GM19035 (cell line): ENCODE results near the gene RNF13.
"Not testable (repeated sequence)": the region's sequence is repeated elsewhere in the genome, so short reads cannot be mapped to it uniquely, and the experiment has no call there.

Experiments used
- ATAC-seq: cut with Tn5 transposase; IDR thresholded peaks from one replicate; pipeline ENCODE4 v1.9.1; 2021; ENCODE audit not compliant: unreplicated experiment

Gene RNF13

DNA sequence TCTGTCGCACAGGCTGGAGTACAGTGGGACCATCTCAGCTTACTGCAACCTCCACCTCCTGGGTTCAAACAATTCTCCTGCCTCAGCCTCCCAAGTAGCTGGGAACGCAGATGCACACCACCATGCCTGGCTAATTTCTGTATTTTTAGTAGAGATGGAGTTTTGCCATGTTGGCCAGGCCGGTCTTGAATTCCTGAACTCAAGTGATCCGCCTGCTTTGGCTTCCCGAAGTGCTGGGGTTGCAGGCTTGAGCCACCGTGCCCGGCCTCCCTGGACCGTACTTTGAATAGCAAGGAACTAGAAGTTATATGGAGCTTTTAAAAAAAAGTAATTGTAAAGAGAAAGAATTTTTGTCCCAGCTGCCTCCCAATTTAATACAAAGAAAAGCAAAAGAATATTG is 12.3 kb upstream of the RNF13 start:
- no peak for ATAC-seq

DNA sequence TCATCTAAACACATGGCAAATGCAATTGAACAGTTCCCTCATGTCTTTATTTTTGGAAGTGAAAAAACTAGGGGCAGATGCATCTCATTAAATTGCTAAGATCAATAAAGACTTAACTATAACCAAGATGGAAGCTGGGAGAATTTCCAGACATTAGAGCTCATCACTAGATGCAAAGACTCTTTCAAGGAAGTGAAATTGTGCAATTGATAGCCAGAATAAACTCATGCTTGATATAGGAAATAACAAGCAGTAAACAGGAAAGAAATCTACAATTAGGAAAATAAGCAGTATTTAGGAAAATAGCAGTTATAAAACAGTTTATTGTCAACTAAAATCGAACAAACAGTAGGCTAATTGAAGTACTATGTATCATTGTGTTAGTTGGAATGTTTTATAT is 11.8 kb upstream of the RNF13 start:
- ATAC-seq = no peak

- no peak for ATAC-seq
Measured at GRCh38 chr3:149801639-149802038, 11.4 kb upstream of the RNF13 start.

- no peak for ATAC-seq
Measured at GRCh38 chr3:149806171-149806778, 6.7 kb upstream of the RNF13 start.

DNA sequence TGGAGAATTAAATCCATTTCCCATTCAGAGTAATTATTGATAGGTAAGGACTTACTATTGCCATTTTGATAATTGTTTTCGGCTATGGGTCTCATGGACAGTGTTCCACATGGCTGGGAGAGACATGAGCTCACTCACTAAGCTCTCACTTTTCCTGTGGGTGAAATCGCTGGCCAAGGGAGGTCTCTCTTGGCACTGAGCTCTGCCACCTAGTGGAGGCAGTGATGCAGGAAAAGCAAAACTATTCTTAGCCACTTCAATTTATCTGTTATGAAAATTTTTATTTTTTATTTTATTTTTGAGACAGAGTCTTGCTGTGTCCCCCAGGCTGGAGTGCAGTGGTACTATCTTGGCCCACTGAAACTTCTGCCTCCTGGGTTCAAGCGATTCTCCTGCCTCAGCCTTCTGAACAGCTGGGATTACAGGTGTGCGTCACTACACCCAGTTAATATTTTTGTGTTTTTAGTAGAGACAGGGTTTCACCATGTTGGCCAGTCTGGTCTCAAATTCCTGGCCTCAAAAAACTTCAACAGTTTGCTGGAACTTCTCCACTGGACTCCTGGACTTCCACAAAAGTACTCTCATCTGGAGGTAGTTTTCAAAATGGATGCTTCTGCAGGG is 4.7 kb upstream of the RNF13 start:
- no peak for ATAC-seq

DNA sequence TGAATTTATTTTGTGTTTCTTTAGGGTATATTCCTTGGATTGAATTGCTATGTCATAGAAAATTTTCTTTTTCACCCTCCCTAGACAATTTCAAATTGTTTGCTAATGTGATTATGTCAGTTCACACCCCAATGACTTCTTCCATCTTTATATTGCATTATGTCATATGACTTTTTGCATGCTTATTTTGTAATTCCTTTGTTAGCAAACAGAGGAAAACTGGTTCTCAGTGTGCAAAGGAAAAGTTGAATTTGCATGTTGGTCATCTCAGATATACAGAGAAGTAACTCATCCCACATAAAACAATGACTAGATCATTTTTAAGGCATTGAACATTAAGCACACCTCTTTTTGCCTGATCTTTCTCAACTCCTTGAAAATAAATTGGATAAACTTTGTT is 3.3 kb upstream of the RNF13 start:
- ATAC-seq = no peak

GRCh38 chr3:149810846-149811245 is 2.2 kb upstream of the RNF13 start:
- no peak for ATAC-seq

- no peak for ATAC-seq
Measured at GRCh38 chr3:149812165-149812605, 830 bp upstream of the RNF13 start.

DNA sequence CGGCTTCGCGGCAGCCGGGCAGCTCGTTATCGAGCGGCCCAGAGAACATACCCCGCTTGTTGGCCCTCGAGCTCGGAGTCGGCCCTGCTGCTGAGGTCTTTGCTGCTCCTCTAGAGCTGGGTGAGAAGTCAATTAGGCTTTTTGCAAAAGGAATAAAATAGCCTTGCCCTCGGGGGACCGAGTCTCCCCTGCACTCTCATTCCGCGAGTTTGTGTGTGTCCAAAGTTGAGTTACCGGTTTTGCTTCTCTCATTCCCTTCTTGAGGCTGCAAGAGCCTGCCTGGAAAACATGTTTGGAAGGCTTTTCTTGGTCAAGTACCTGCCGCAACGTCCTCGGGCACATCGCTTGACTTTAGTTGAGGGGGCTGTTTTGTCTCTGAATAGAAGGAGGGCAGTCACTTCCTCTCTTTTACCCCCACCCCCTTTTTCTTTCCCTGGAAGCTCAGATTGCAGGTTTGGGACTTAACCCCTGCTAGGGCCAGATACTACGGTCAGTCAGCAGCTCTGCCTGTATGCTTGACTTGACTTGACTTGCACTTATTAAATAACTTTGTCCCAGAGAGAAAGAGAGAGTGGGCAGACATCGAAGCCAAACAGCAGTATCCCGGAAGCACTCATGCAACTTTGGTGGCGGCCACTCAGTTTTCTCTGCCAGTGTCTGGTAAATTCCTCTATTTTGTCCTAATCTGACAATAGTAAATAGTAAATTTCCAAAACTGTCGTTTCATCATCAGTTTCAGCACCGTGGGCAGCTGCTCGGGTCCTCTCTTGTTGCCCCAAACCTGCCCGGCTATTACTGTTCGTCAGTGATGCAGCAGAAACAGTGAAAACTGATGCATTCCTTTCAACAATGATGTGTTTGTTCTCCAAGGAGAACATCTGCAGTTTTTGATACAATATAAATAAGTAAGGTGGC is 609 bp downstream of the RNF13 start:
- ATAC-seq = peak; percentile 18

DNA sequence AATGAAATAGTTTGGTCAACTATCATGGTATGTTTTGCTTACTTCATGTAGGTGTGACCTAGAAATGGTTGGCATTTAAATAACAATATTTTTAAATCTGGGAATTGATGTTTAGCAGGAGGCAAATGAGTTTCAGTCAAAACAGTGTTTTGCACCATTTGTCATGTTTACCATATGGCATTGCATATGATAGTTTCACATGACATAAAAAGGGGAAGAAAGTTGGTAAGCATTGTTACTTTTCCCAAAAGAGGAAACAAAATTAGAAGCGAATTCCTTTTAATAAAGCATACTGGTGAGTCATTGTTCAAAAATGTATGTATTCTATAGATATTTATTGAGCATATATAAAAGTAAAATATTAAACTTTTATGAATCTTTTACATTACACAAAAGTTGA is 2.3 kb downstream of the RNF13 start:
- no peak for ATAC-seq

DNA sequence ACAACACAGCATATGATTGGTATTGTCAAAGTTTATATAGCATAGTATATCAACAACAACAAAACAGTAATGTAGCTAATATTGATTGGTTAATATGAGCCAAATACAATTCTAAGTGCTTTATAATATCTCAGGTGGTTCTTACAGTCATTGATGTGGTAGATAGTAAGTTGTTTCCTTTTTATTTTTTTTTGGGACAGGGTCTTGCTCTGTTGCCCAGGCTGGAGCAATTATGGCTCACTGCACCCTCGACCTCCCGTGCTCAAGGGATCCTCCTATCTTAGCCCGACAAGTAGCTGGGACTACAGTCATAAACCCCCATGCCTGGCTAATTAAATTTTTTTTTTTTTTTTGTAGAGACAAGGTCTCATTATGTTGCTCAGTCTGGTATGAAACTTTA is 2.7 kb downstream of the RNF13 start:
- ATAC-seq = no peak

DNA sequence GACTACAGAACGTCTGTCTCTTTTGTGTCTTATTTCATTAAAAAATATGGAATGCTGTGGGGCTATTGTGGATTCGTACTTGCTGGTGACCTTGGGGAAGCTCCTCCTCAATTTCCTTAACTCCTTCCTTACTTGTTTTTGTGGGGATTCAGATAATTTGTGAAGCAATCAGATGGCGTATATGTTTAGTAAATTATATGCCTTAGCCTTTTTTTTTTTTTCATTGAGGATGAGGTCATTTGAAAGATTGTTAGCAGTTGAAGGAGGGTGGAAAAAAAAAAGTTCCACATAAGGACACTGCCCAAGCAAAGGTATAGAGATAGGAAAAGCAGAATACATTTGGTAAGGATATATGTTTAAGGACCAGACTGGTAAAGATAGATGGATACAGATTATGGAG is 3.3 kb downstream of the RNF13 start:
- no peak for ATAC-seq

DNA sequence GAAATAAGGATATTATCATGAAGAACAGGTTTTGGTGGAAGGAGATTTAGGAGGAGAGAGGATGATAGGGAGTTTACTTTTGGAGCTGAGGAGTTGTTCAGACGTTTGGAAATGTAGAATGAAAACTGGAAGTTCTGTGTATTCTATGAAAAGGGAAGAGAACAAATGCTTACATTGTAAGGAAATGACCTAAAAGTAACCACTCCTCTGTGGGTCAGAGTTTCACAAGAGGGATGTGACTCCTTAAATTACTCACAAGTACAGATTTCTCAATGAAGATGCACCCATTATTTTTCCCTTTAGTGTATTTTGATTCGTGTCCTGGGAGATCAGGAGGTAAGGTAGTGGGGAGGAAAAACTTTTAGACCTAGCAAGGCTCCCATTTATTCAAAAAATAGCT is 4.0 kb downstream of the RNF13 start:
- ATAC-seq = no peak

- ATAC-seq = no peak
Measured at GRCh38 chr3:149819432-149819831, 6.4 kb downstream of the RNF13 start.

DNA sequence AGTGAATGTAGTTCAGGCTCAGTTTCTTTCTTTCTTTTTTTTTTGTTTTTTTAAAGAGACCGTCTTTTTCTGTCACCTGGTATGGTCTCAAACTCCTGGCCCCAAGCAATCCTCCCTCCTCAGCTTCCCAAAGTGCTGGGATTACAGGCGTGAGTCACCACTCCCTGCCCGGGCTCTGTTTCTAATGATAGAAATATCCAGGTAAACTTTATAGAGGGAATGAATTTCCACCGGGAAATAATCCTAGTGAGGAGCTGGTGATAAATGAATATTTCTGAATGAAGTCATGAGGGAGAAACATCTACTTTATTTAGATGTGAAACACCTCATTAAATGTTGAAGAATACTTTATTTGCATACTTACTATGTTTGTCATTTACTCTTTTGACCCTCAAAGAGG is 7.2 kb downstream of the RNF13 start:
- ATAC-seq = no peak

DNA sequence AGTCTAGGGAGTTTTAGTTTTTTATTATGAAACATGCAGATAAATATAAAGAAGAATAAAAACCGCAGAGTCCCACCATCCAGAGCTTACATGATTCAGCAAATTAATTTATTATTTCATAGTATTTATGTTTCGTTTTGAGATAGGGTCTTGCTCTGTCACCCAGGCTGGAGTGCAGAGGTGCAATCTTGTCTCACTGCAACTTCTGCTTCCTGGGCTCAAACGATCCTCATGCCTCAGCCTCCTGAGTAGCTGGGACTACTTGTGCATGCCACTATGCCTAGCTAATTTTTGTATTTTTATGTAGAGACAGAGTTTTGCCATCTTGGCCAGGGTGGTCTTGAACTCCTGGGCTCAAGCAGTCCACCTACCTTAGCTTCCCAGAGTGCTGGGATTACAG is 13.6 kb downstream of the RNF13 start:
- ATAC-seq = no peak

DNA sequence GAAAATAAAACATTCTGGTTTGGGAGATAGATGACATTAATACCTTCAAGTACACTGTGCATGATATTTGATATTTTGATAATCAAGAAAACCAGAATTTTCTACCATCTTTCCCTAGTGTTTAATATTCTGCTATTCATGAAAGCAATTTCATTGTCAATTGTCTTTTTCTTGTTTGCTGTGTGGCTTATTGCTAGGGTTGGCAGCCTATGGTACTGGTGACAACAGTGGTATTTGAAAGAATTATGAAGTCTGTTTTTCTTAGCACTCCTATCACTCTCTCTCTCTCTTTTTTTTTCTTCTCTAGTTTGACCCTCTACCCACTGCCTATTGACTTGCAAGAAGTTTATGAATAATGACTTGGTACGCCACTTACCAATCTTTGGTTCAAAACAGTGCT is 15.4 kb downstream of the RNF13 start:
- ATAC-seq = no peak

GRCh38 chr3:149829631-149830030 is 16.6 kb downstream of the RNF13 start:
- ATAC-seq = not testable (repeated sequence)

- ATAC-seq = no peak
Measured at GRCh38 chr3:149830902-149831301, 17.9 kb downstream of the RNF13 start.

- no peak for ATAC-seq
Measured at GRCh38 chr3:149831321-149831720, 18.3 kb downstream of the RNF13 start.

DNA sequence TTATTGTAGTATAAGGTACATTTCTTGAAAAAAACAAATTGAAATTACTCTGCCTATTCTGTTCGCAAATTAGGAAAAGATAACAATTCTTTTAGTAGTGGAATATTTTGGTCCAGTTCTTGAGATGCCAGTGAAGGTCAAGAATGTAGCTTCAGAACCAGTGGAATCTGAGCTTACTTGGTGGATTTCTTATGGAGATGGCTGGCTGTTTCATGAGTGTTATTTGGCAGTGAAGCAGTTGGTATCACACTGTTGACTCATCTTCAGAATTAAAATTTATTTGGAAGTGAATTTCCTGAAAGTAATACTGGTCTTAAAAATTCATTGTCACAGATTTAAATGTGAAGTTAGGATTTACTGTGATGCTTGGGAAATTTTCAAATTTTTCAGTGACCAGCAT is 19.1 kb downstream of the RNF13 start:
- no peak for ATAC-seq

DNA sequence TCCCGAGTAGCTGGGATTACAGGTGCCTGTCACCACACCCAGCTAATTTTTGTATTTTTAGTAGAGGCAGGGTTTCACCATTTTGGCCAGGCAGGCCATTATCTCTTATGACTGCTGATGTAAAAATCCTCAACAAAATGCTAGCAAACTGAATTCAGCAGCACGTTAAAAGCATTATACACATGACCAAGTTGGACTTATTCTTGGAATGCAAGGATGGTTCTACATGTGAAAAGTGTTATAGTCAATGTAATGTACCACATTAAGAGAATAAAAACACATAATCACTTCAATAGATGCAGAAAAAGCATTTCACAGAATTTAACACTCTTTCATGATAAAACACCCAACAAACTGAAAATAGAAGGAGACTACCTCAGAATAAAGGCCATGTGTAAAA is 20.2 kb downstream of the RNF13 start:
- ATAC-seq = no peak
